Hematopoietic multipotent progenitor cell treated with erythropoietin and hydrocortisone succinate and interleukin-3 and kit ligand, for 6 days (in vitro differentiated cells): ENCODE results near the gene KIF13A.
"Not testable (repeated sequence)": the region's sequence is repeated elsewhere in the genome, so short reads cannot be mapped to it uniquely, and the experiment has no call there.

Source experiments
- DNase-seq: peaks from one replicate; pipeline ENCODE4 v3.0.0-alpha.2; 2015

KIF13A gene

GRCh38 chr6:17869010-17869752 lies 118.3 kb downstream of the KIF13A start:
- DNase-seq: peak; percentile 44

- DNase-seq: no peak
Observed at GRCh38 chr6:17867880-17868279, 119.6 kb downstream of the KIF13A start.

- DNase-seq: no peak
Observed at GRCh38 chr6:17866876-17867444, 120.5 kb downstream of the KIF13A start.

GRCh38 chr6:17865798-17866725 lies 121.4 kb downstream of the KIF13A start:
- DNase-seq: no peak

- no peak for DNase-seq
Observed at GRCh38 chr6:17865243-17865642, 122.2 kb downstream of the KIF13A start.

- DNase-seq: no peak
Observed at GRCh38 chr6:17863901-17864754, 123.3 kb downstream of the KIF13A start.

- no peak for DNase-seq
Observed at GRCh38 chr6:17861361-17861760, 126.1 kb downstream of the KIF13A start.

GRCh38 chr6:17859846-17860245 lies 127.6 kb downstream of the KIF13A start:
- DNase-seq: peak; percentile 69

- no peak for DNase-seq
Observed at GRCh38 chr6:17858584-17858983, 128.9 kb downstream of the KIF13A start.

- DNase-seq: not testable (repeated sequence)
Observed at GRCh38 chr6:17857188-17857587, 130.2 kb downstream of the KIF13A start.

GRCh38 chr6:17856306-17856705 lies 131.1 kb downstream of the KIF13A start:
- DNase-seq: peak; percentile 76

GRCh38 chr6:17855381-17855780 lies 132.1 kb downstream of the KIF13A start:
- no peak for DNase-seq

- DNase-seq: no peak
Observed at GRCh38 chr6:17853533-17853932, 133.9 kb downstream of the KIF13A start.

GRCh38 chr6:17851720-17852161 lies 135.7 kb downstream of the KIF13A start:
- no peak for DNase-seq

GRCh38 chr6:17851001-17851719 lies 136.3 kb downstream of the KIF13A start:
- DNase-seq: no peak

GRCh38 chr6:17850281-17850680 lies 137.2 kb downstream of the KIF13A start:
- DNase-seq: no peak

GRCh38 chr6:17847203-17847760 lies 140.2 kb downstream of the KIF13A start:
- DNase-seq: no peak

- DNase-seq: no peak
Observed at GRCh38 chr6:17846762-17847161, 140.7 kb downstream of the KIF13A start.

- no peak for DNase-seq
Observed at GRCh38 chr6:17845598-17845997, 141.8 kb downstream of the KIF13A start.

GRCh38 chr6:17844967-17845366 lies 142.5 kb downstream of the KIF13A start:
- DNase-seq: not testable (repeated sequence)
